ENCODE data around the gene SORL1-AS1.

SORL1-AS1 gene

GRCh38 chr11:121435132-121435531, 17.6 kb downstream of the SORL1-AS1 start:
- Histone ChIP-seq H3K4me1 (ENCODE audit: control insufficient read depth in 2 of 3, insufficient read depth in 2 of 3, low read depth in 1 of 3, low read length in 3 of 3) (no peaks in the 10 kb centered on the region), H3K9me3 (ENCODE audit: control insufficient read depth in 2 of 3, insufficient read depth in 1 of 3, low read length in 3 of 3) (no peaks in the 10 kb centered on the region), H3K9ac (ENCODE audit: low read length in 3 of 3) (no peak overlapping the region), H3K4me3 (ENCODE audit: low read length in 3 of 3) (no peak overlapping the region), H3K36me3 (ENCODE audit: control insufficient read depth in 2 of 3, insufficient read depth in 3 of 3, low read length in 3 of 3) (no peaks in the 10 kb centered on the region), H3K27me3 (ENCODE audit: control insufficient read depth, insufficient read depth, low read length) (no peaks in the 10 kb centered on the region), H3K27ac (ENCODE audit: low read depth in 2 of 2, low read length in 2 of 2) (no peak overlapping the region)
- FAIRE-seq (no peak), DNase-seq (no peak)
- TF ChIP-seq, protein P1, sequence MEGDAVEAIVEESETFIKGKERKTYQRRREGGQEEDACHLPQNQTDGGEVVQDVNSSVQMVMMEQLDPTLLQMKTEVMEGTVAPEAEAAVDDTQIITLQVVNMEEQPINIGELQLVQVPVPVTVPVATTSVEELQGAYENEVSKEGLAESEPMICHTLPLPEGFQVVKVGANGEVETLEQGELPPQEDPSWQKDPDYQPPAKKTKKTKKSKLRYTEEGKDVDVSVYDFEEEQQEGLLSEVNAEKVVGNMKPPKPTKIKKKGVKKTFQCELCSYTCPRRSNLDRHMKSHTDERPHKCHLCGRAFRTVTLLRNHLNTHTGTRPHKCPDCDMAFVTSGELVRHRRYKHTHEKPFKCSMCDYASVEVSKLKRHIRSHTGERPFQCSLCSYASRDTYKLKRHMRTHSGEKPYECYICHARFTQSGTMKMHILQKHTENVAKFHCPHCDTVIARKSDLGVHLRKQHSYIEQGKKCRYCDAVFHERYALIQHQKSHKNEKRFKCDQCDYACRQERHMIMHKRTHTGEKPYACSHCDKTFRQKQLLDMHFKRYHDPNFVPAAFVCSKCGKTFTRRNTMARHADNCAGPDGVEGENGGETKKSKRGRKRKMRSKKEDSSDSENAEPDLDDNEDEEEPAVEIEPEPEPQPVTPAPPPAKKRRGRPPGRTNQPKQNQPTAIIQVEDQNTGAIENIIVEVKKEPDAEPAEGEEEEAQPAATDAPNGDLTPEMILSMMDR (IDR thresholded peaks at IDR 0.05; ENCODE audit: borderline replicate concordance, extremely low read depth, insufficient read depth): no peak
- intact Hi-C loops (cut with DNase I): no loop called here

GRCh38 chr11:121431820-121432526, 20.8 kb downstream of the SORL1-AS1 start:
- no peak for FAIRE-seq
- no peaks in the 10 kb centered on the region for H3K36me3 ChIP-seq (ENCODE audit: control insufficient read depth in 2 of 3, insufficient read depth in 3 of 3, low read length in 3 of 3)

GRCh38 chr11:121429556-121429955, 23.2 kb downstream of the SORL1-AS1 start:
- Histone ChIP-seq H3K4me1 (ENCODE audit: control insufficient read depth in 2 of 3, insufficient read depth in 2 of 3, low read depth in 1 of 3, low read length in 3 of 3) (peaks cover 0 to 3% (median 0%) of the 10 kb centered on the region in 3 donors), H3K9ac (ENCODE audit: low read length in 3 of 3) (no peak overlapping the region), H3K27ac (ENCODE audit: low read depth in 2 of 2, low read length in 2 of 2) (no peak overlapping the region), H3K27me3 (ENCODE audit: control insufficient read depth, insufficient read depth, low read length) (no peaks in the 10 kb centered on the region), H3K36me3 (ENCODE audit: control insufficient read depth in 2 of 3, insufficient read depth in 3 of 3, low read length in 3 of 3) (no peaks in the 10 kb centered on the region), H3K4me3 (ENCODE audit: low read length in 3 of 3) (no peak overlapping the region), H3K9me3 (ENCODE audit: control insufficient read depth in 2 of 3, insufficient read depth in 1 of 3, low read length in 3 of 3) (no peaks in the 10 kb centered on the region)
- FAIRE-seq: no peak
- intact Hi-C loops (cut with DNase I): no loop called here
- no peak for DNase-seq
- TF ChIP-seq, protein P1 (IDR thresholded peaks at IDR 0.05; ENCODE audit: borderline replicate concordance, extremely low read depth, insufficient read depth): no peak

More at GRCh38 chr11:121431820-121432526, 20.8 kb downstream of the SORL1-AS1 start:
- DNase-seq: no peak
- Histone ChIP-seq H3K9me3 (ENCODE audit: control insufficient read depth in 2 of 3, insufficient read depth in 1 of 3, low read length in 3 of 3) (no peaks in the 10 kb centered on the region), H3K9ac (ENCODE audit: low read length in 3 of 3) (no peak overlapping the region), H3K4me1 (ENCODE audit: control insufficient read depth in 2 of 3, insufficient read depth in 2 of 3, low read depth in 1 of 3, low read length in 3 of 3) (peaks cover 0 to under 1% (median 0%) of the 10 kb centered on the region in 3 donors), H3K27me3 (ENCODE audit: control insufficient read depth, insufficient read depth, low read length) (no peaks in the 10 kb centered on the region), H3K27ac (ENCODE audit: low read depth in 2 of 2, low read length in 2 of 2) (no peak overlapping the region), H3K4me3 (ENCODE audit: low read length in 3 of 3) (no peak overlapping the region)
- TF ChIP-seq, protein P1 (IDR thresholded peaks at IDR 0.05; ENCODE audit: borderline replicate concordance, extremely low read depth, insufficient read depth): no peak
- intact Hi-C loops (cut with DNase I): no loop called here

DNA sequence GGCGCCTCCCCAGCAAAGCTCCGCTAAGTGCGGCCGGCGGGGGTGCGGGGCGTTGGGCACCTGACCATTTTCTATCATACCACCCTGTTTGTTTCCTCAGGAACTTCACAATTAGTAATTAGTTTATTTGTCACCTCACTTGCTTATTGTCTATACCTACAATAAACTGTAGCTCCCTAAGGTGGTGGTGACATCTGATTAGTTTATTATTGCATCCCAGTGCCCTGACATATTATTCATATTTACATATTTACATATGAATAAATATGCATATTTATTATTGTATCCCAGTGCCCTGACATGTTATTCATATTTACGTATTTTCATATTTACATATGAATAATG, 25.4 kb downstream of the SORL1-AS1 start:
- Histone ChIP-seq H3K9ac (ENCODE audit: low read length in 3 of 3) (no peak overlapping the region), H3K27me3 (ENCODE audit: control insufficient read depth, insufficient read depth, low read length) (no peaks in the 10 kb centered on the region), H3K9me3 (ENCODE audit: control insufficient read depth in 2 of 3, insufficient read depth in 1 of 3, low read length in 3 of 3) (no peaks in the 10 kb centered on the region), H3K36me3 (ENCODE audit: control insufficient read depth in 2 of 3, insufficient read depth in 3 of 3, low read length in 3 of 3) (no peaks in the 10 kb centered on the region), H3K27ac (ENCODE audit: low read depth in 2 of 2, low read length in 2 of 2) (no peak overlapping the region), H3K4me3 (ENCODE audit: low read length in 3 of 3) (no peak overlapping the region), H3K4me1 (ENCODE audit: control insufficient read depth in 2 of 3, insufficient read depth in 2 of 3, low read depth in 1 of 3, low read length in 3 of 3) (peaks cover 0 to 3% (median 0%) of the 10 kb centered on the region in 3 donors)
- FAIRE-seq: no peak
- no peak for DNase-seq
- TF ChIP-seq, protein P1 (IDR thresholded peaks at IDR 0.05; ENCODE audit: borderline replicate concordance, extremely low read depth, insufficient read depth): no peak
- intact Hi-C loops (cut with DNase I): no loop called here

Measured in kidney (tissue), 13 donors.